ENCODE data around the gene HTR1A.

HTR1A gene

GRCh38 chr5:63962279-63962678, at the start of gene HTR1A:
Gene HTR1A (minus strand): TSS chr5:63962445. CDS start chr5:63961719, 726 bp downstream.
- no peak for DNase-seq (ENCODE audit: low read depth)
- no peak within 1 kb of the TSS for H3K4me3 ChIP-seq (ENCODE audit: control insufficient read depth, low read depth, low read length)
- TF ChIP-seq CTCF (IDR thresholded peaks at IDR 0.05; ENCODE audit: control insufficient read depth, insufficient read depth, low read depth, low read length, missing control alignments), result no peak

- no peak overlapping the region for H3K4me3 ChIP-seq (ENCODE audit: control insufficient read depth, low read depth, low read length)
- no peak for DNase-seq (ENCODE audit: low read depth)
Observed at GRCh38 chr5:64003966-64004365, 41.7 kb upstream of the HTR1A start.

DNA sequence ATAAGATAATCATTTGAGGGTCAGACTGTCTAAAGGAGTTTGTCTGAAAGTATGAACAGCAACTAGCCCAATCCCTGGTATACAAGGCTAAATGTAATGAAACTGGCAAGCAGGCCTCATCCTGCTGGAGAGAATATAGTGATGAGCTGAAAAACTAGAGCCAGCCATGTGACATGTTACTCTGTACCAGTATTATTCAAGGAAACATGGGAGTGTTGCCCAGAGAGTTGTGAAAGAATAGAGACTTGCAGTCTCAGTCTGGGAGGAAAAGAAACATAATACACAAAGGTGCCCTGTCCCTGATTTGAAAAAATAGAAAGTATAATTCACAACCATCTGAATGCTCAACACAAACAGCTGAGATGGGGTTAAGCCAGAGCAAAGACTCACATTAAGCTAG, 37.9 kb upstream of the HTR1A start:
- DNase-seq (ENCODE audit: low read depth), result no peak
- no peak for TF ChIP-seq CTCF (IDR thresholded peaks at IDR 0.05; ENCODE audit: control insufficient read depth, insufficient read depth, low read depth, low read length, missing control alignments)
- H3K4me3 ChIP-seq (ENCODE audit: control insufficient read depth, low read depth, low read length), result no peak overlapping the region

More at GRCh38 chr5:64003966-64004365, 41.7 kb upstream of the HTR1A start:
- TF ChIP-seq CTCF (IDR thresholded peaks at IDR 0.05; ENCODE audit: control insufficient read depth, insufficient read depth, low read depth, low read length, missing control alignments), result no peak

DNA sequence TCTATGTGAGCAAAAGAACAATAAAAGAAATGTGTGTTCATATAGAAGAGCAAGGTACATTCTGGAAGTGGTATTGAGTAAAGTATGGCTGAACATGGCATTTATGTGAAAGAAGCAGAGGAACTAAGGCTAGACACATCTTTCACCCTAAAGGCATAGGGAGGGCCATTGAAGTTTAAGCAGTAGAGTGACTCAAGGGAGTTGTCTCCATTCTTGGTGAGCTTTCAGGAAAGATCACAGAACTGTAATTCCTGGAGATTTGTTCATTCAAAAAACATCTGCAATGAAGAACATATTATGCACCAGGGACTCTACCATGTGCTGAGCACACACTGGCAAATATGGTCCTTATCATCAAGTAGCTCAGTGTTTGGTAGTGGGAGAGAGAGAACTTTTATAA, 24.8 kb upstream of the HTR1A start:
- TF ChIP-seq CTCF (IDR thresholded peaks at IDR 0.05; ENCODE audit: control insufficient read depth, insufficient read depth, low read depth, low read length, missing control alignments), result no peak
- no peak for DNase-seq (ENCODE audit: low read depth)
- H3K4me3 ChIP-seq (ENCODE audit: control insufficient read depth, low read depth, low read length), result no peak overlapping the region

GRCh38 chr5:63981864-63982263, 19.6 kb upstream of the HTR1A start:
- no peak for DNase-seq (ENCODE audit: low read depth)
- no peak overlapping the region for H3K4me3 ChIP-seq (ENCODE audit: control insufficient read depth, low read depth, low read length)
- no peak for TF ChIP-seq CTCF (IDR thresholded peaks at IDR 0.05; ENCODE audit: control insufficient read depth, insufficient read depth, low read depth, low read length, missing control alignments)

- DNase-seq (ENCODE audit: low read depth), result no peak
- TF ChIP-seq CTCF (IDR thresholded peaks at IDR 0.05; ENCODE audit: control insufficient read depth, insufficient read depth, low read depth, low read length, missing control alignments), result no peak
Observed at GRCh38 chr5:63963926-63964325, 1.7 kb upstream of the HTR1A start.

More at GRCh38 chr5:63963926-63964325, 1.7 kb upstream of the HTR1A start:
- no peak overlapping the region for H3K4me3 ChIP-seq (ENCODE audit: control insufficient read depth, low read depth, low read length)

Data from AG09309 (cell line).